Fibroblast of villous mesenchyme (primary cell): Measurements from ENCODE around the gene ICE2. TPM values are rescaled to one million over a fixed set of nuclear protein-coding genes. Genes with fewer than 3 reads are reported as not detected.

ENCODE experiments used
- DNase-seq: peaks from one replicate; pipeline ENCODE4 v3.0.0-alpha.2; 2010; ENCODE audit warnings: low read depth
- H3K4me3 ChIP-seq: 2 replicates; pipeline ENCODE4 v1.5.1; 2011; ENCODE audit warnings: low read depth, mild to moderate bottlenecking, low read length
- CTCF ChIP-seq: IDR thresholded peaks from 2 replicates; pipeline ENCODE4 v1.5.1; 2012; ENCODE audit warnings: low read depth, mild to moderate bottlenecking, low read length; ENCODE audit not compliant: insufficient read depth
- total RNA-seq: library from RNA; depleted of rRNA; stranded (reverse); fragments of >200 nt; gene quantifications from 2 replicates; pipeline ENCODE4 v1.2.3, GENCODE V29; 2012

ICE2 gene
- total RNA-seq, 1 donor = 31.1 TPM

- TF ChIP-seq CTCF = no peak
- no peak for DNase-seq
- H3K4me3 ChIP-seq = no peak overlapping the region
Observed at GRCh38 chr15:60511351-60512031, 32.5 kb upstream of the ICE2 start.

GRCh38 chr15:60510006-60510405 lies 31.1 kb upstream of the ICE2 start:
- TF ChIP-seq CTCF = no peak
- H3K4me3 ChIP-seq = no peak overlapping the region
- no peak for DNase-seq

- no peak for DNase-seq
- TF ChIP-seq CTCF = no peak
- H3K4me3 ChIP-seq = no peak overlapping the region
Observed at GRCh38 chr15:60509470-60509869, 30.5 kb upstream of the ICE2 start.

GRCh38 chr15:60508442-60508841 lies 29.5 kb upstream of the ICE2 start:
- no peak for TF ChIP-seq CTCF
- no peak overlapping the region for H3K4me3 ChIP-seq
- DNase-seq = no peak

GRCh38 chr15:60507596-60508424 lies 28.9 kb upstream of the ICE2 start:
- peak; percentile 75 for DNase-seq
- peak; percentile 95 for TF ChIP-seq CTCF
- no peak overlapping the region for H3K4me3 ChIP-seq

- no peak for TF ChIP-seq CTCF
- DNase-seq = no peak
Observed at GRCh38 chr15:60496853-60497252, 17.9 kb upstream of the ICE2 start.

More at GRCh38 chr15:60496853-60497252, 17.9 kb upstream of the ICE2 start:
- no peak overlapping the region for H3K4me3 ChIP-seq
